GM23338 (cell line): ENCODE results near the gene TRIM56. TPM values are rescaled to one million over a fixed set of nuclear protein-coding genes. Genes with fewer than 3 reads are reported as not detected.

Experiments
- ATAC-seq: fragments of 200-7000 bp; cut with Tn5 transposase; 3 replicates; pipeline ENCODE4 v1.9.1; 2020
- DNase-seq: peaks from one replicate; pipeline ENCODE4 v3.0.0-alpha.2; 2015; ENCODE audit warnings: low spot score
- H2AFZ ChIP-seq: fragments of 200-600 bp; sonication (generic); 2 replicates; pipeline ENCODE4 v1.8.0; 2016; ENCODE audit warnings: antibody characterized with exemption, mild to moderate bottlenecking, moderate library complexity
- H3F3A ChIP-seq: fragments of 200-600 bp; sonication (generic); replicated peaks from 2 replicates; pipeline ENCODE4 v1.8.0; 2017; ENCODE audit warnings: antibody characterized with exemption, mixed run types, low read depth
- H3K27ac ChIP-seq: fragments of 200-600 bp; sonication (generic); 2 replicates; pipeline ENCODE4 v1.6.1; 2016; ENCODE audit warnings: low read depth
- H3K27me3 ChIP-seq: fragments of 200-600 bp; sonication (generic); 2 replicates; pipeline ENCODE4 v1.8.0; 2016; ENCODE audit warnings: mild to moderate bottlenecking, mixed run types, moderate library complexity; ENCODE audit not compliant: insufficient read depth
- H3K36me3 ChIP-seq: fragments of 200-600 bp; sonication (generic); 2 replicates; pipeline ENCODE4 v1.8.0; 2016; ENCODE audit warnings: mild to moderate bottlenecking; ENCODE audit not compliant: insufficient read depth
- H3K4me1 ChIP-seq: fragments of 200-600 bp; sonication (generic); 2 replicates; pipeline ENCODE4 v1.8.0; 2016; ENCODE audit warnings: mild to moderate bottlenecking, moderate library complexity; ENCODE audit not compliant: insufficient read depth
- H3K4me2 ChIP-seq: fragments of 200-600 bp; sonication (generic); 2 replicates; pipeline ENCODE4 v1.7.1; 2017; ENCODE audit warnings: mixed run types
- H3K4me3 ChIP-seq: fragments of 200-600 bp; sonication (generic); 2 replicates; pipeline ENCODE4 v1.6.1; 2016; ENCODE audit warnings: mixed run types
- H3K79me2 ChIP-seq: fragments of 200-600 bp; sonication (generic); replicated peaks from 2 replicates; pipeline ENCODE4 v1.8.0; 2017; ENCODE audit warnings: mild to moderate bottlenecking; ENCODE audit not compliant: insufficient read depth
- H3K9me2 ChIP-seq: fragments of 200-600 bp; sonication (generic); 2 replicates; pipeline ENCODE4 v1.8.0; 2017; ENCODE audit not compliant: insufficient read depth
- H4K20me1 ChIP-seq: fragments of 200-600 bp; sonication (generic); replicated peaks from 2 replicates; pipeline ENCODE4 v1.8.0; 2017; ENCODE audit warnings: mild to moderate bottlenecking; ENCODE audit not compliant: insufficient read depth
- H3K27ac Mint-ChIP-seq: 2 replicates; pipeline ENCODE4 v1.8.0; 2020; ENCODE audit warnings: inconsistent platforms, mild to moderate bottlenecking, moderate library complexity, mixed read lengths
- H3K27me3 Mint-ChIP-seq: 3 replicates; pipeline ENCODE4 v1.8.0; 2022; ENCODE audit warnings: low read depth, mild to moderate bottlenecking, moderate library complexity, mixed read lengths, inconsistent platforms; ENCODE audit not compliant: insufficient read depth, poor library complexity
- H3K36me3 Mint-ChIP-seq: 3 replicates; pipeline ENCODE4 v1.8.0; 2021; ENCODE audit warnings: low read depth, mild to moderate bottlenecking, inconsistent platforms, moderate library complexity, mixed read lengths
- H3K4me1 Mint-ChIP-seq: 3 replicates; pipeline ENCODE4 v1.8.0; 2020; ENCODE audit warnings: mild to moderate bottlenecking, inconsistent platforms, mixed read lengths
- H3K4me3 Mint-ChIP-seq: 3 replicates; pipeline ENCODE4 v1.8.0; 2021; ENCODE audit warnings: moderate library complexity, mild to moderate bottlenecking, inconsistent platforms, mixed read lengths
- H3K9me3 Mint-ChIP-seq: 3 replicates; pipeline ENCODE4 v1.8.0; 2020; ENCODE audit warnings: moderate library complexity, mild to moderate bottlenecking, inconsistent platforms, mixed read lengths
- CREB1 ChIP-seq: fragments of 250-450 bp; sonication (Bioruptor Pico); IDR thresholded peaks from 2 replicates; pipeline ENCODE4 v1.5.0; 2020; ENCODE audit warnings: low read depth, mild to moderate bottlenecking, moderate library complexity
- CTCF ChIP-seq, 2 experiments: fragments of 200-600 bp in 1 of 2; sonication (generic) in 1 of 2; conservative IDR thresholded peaks; 2 replicates each; pipeline versions ENCODE4 v1.5.1 to v1.6.1; 2016 to 2017; ENCODE audit warnings: antibody characterized with exemption in 2 of 2, low read depth in 2 of 2, mild to moderate bottlenecking in 2 of 2, moderate library complexity in 1 of 2
- ETS1 ChIP-seq: IDR thresholded peaks from 2 replicates; pipeline ENCODE4 v1.6.1; 2016; ENCODE audit warnings: antibody characterized with exemption
- EZH2 ChIP-seq: fragments of 200-600 bp; sonication (generic); IDR thresholded peaks from one replicate; pipeline ENCODE4 v1.8.0; 2017; ENCODE audit warnings: antibody characterized with exemption, mild to moderate bottlenecking, low read depth; ENCODE audit not compliant: unreplicated experiment
- EZH2phosphoT487 ChIP-seq: fragments of 200-600 bp; sonication (generic); IDR thresholded peaks from one replicate; pipeline ENCODE4 v1.8.1; 2018; ENCODE audit warnings: antibody characterized with exemption; ENCODE audit not compliant: unreplicated experiment
- JUNB ChIP-seq: IDR thresholded peaks from one replicate; pipeline ENCODE4 v1.6.1; 2016; ENCODE audit warnings: antibody characterized with exemption; ENCODE audit not compliant: unreplicated experiment
- NANOG ChIP-seq: IDR thresholded peaks from 2 replicates; pipeline ENCODE4 v1.6.1; 2016; ENCODE audit warnings: antibody characterized with exemption, borderline replicate concordance
- POLR2AphosphoS5 ChIP-seq: IDR thresholded peaks from 2 replicates; pipeline ENCODE4 v1.6.1; 2016; ENCODE audit warnings: antibody characterized with exemption, low read depth
- REST ChIP-seq: IDR thresholded peaks from one replicate; pipeline ENCODE4 v1.6.1; 2018; ENCODE audit warnings: antibody characterized with exemption; ENCODE audit not compliant: unreplicated experiment
- STAT1 ChIP-seq: IDR thresholded peaks from one replicate; pipeline ENCODE4 v1.6.1; 2016; ENCODE audit warnings: antibody characterized with exemption; ENCODE audit not compliant: unreplicated experiment
- ZNF114 ChIP-seq: fragments of 250-450 bp; sonication (Bioruptor Pico); IDR thresholded peaks from 2 replicates; pipeline ENCODE4 v1.5.0; 2020; ENCODE audit warnings: mild to moderate bottlenecking, moderate library complexity
- ZNF331 ChIP-seq: fragments of 250-450 bp; sonication (Bioruptor Pico); IDR thresholded peaks from 2 replicates; pipeline ENCODE4 v1.5.0; 2020; ENCODE audit warnings: low read depth, mild to moderate bottlenecking, moderate library complexity
- ZNF462 ChIP-seq: fragments of 250-450 bp; sonication (Bioruptor Pico); IDR thresholded peaks from 2 replicates; pipeline ENCODE4 v1.5.0; 2020; ENCODE audit warnings: mild to moderate bottlenecking, moderate library complexity
- polyA plus RNA-seq: library from polyadenylated mRNA; unstranded; fragments of >200 nt; fragmentation: Nextera tagmentation; extraction: Ambion mirVana; gene quantifications from 2 replicates; pipeline ENCODE4 v1.2.1, GENCODE V29; 2016
- total RNA-seq: library from RNA; depleted of rRNA; stranded (reverse); fragments of >200 nt; shearing (Covaris generic); gene quantifications from 2 replicates; pipeline ENCODE4 v1.2.3, GENCODE V29; 2014

Gene TRIM56
- total and polyA plus RNA-seq, 2 experiments from 2014 or later: 10.0 to 15.7 TPM

- no peaks in the 10 kb centered on the region for H4K20me1 ChIP-seq
- DNase-seq (no peak), ATAC-seq (peak; percentile 8; the same call in 1 of the 3 replicates)
- no peak for TF ChIP-seq EZH2phosphoT487
- no peak for TF ChIP-seq ZNF331
- TF ChIP-seq JUNB: no peak
- no peak for TF ChIP-seq ZNF114 (CRISPR knock-in tag)
- TF ChIP-seq ETS1: no peak
- TF ChIP-seq NANOG: no peak
- TF ChIP-seq CTCF (conservative IDR thresholded peaks at IDR 0.05; ENCODE audit: low read depth in 2 of 2): no peak
- no peak for TF ChIP-seq STAT1
- TF ChIP-seq POLR2AphosphoS5: no peak
- TF ChIP-seq CREB1 (CRISPR knock-in tag): no peak
- TF ChIP-seq REST: no peak
- no peak for TF ChIP-seq EZH2
- TF ChIP-seq ZNF462 (CRISPR knock-in tag): no peak
- no peaks in the 10 kb centered on the region for H3K9me2 ChIP-seq
- Mint-ChIP-seq H3K4me1 (peaks cover 2% of the 10 kb centered on the region; the same call in 2 of the 3 replicates), H3K4me3 (no peak overlapping the region), H3K9me3 (no peaks in the 10 kb centered on the region), H3K27ac (no peak overlapping the region), H3K27me3 (peaks cover 5% of the 10 kb centered on the region), H3K36me3 (no peaks in the 10 kb centered on the region)
- H3K27ac ChIP-seq: no peak overlapping the region
- no peaks in the 10 kb centered on the region for H3K36me3 ChIP-seq
- no peaks in the 10 kb centered on the region for H3K4me1 ChIP-seq
- no peaks in the 10 kb centered on the region for H3F3A ChIP-seq
- H3K79me2 ChIP-seq: no peaks in the 10 kb centered on the region
- H3K4me2 ChIP-seq: no peak overlapping the region
- no peak overlapping the region for H3K4me3 ChIP-seq
- H3K27me3 ChIP-seq: no peaks in the 10 kb centered on the region
- no peak overlapping the region for H2AFZ ChIP-seq
Measured at GRCh38 chr7:101075646-101076045, 9.6 kb upstream of the TRIM56 start.
